Fibroblast of lung (primary cell): ENCODE measurements around the gene B3GLCT. TPM values are rescaled to one million over a fixed set of nuclear protein-coding genes. Genes with fewer than 3 reads are reported as not detected.

Experiments used
- DNase-seq, 2 donors: peaks; one replicate each; pipeline versions ENCODE4 v3.0.0 to v3.0.0-alpha.2; 2010; ENCODE audit warnings: low read depth in 2 of 2
- H2AFZ ChIP-seq: 2 replicates; pipeline ENCODE4 v1.5.1; 2012; ENCODE audit warnings: low read length, control low read depth, inconsistent platforms
- H3K27ac ChIP-seq: 2 replicates; pipeline ENCODE4 v1.5.1; 2011; ENCODE audit warnings: low read length, control low read depth; ENCODE audit not compliant: insufficient read depth
- H3K27me3 ChIP-seq: 2 replicates; pipeline ENCODE4 v1.5.1; 2011; ENCODE audit warnings: mild to moderate bottlenecking, low read length; ENCODE audit not compliant: control insufficient read depth, insufficient read depth
- H3K36me3 ChIP-seq: 2 replicates; pipeline ENCODE4 v1.5.1; 2011; ENCODE audit warnings: low read length; ENCODE audit not compliant: control insufficient read depth, insufficient read depth
- H3K4me1 ChIP-seq: 2 replicates; pipeline ENCODE4 v1.5.1; 2011; ENCODE audit warnings: low read length; ENCODE audit not compliant: control insufficient read depth, insufficient read depth; ENCODE audit errors: extremely low read depth
- H3K4me2 ChIP-seq: 2 replicates; pipeline ENCODE4 v1.5.1; 2011; ENCODE audit warnings: low read length, control low read depth; ENCODE audit not compliant: insufficient read depth; ENCODE audit errors: extremely low read depth
- H3K4me3 ChIP-seq, 4 experiments: fragments of 200-600 bp in 1 of 4; sonication (generic) in 1 of 4; replicated peaks in 1 of 4; 2 replicates each; pipeline ENCODE4 v1.5.1; 2011 to 2016; ENCODE audit warnings: low read length in 4 of 4, low read depth in 3 of 4, mild to moderate bottlenecking in 3 of 4, control low read depth in 2 of 4, inconsistent platforms in 1 of 4, mixed read lengths in 1 of 4; ENCODE audit not compliant: insufficient read depth in 1 of 4; ENCODE audit errors: control extremely low read depth in 1 of 4
- H3K79me2 ChIP-seq: 2 replicates; pipeline ENCODE4 v1.5.1; 2012; ENCODE audit warnings: mild to moderate bottlenecking, low read length, inconsistent platforms; ENCODE audit not compliant: control insufficient read depth, insufficient read depth
- H3K9ac ChIP-seq: 2 replicates; pipeline ENCODE4 v1.5.1; 2011; ENCODE audit warnings: mild to moderate bottlenecking, low read length, control low read depth; ENCODE audit not compliant: insufficient read depth
- H3K9me3 ChIP-seq: 2 replicates; pipeline ENCODE4 v1.5.1; 2012; ENCODE audit warnings: low read depth, low read length; ENCODE audit not compliant: control insufficient read depth, insufficient read depth
- H4K20me1 ChIP-seq: 2 replicates; pipeline ENCODE4 v1.5.1; 2011; ENCODE audit warnings: low read length; ENCODE audit not compliant: control insufficient read depth, insufficient read depth; ENCODE audit errors: extremely low read depth
- EZH2 ChIP-seq: IDR thresholded peaks from 2 replicates; pipeline ENCODE4 v1.5.1; 2012; ENCODE audit warnings: low read length, control low read depth, mild to moderate bottlenecking; ENCODE audit errors: missing control alignments
- polyA plus RNA-seq, 2 donors: library from polyadenylated mRNA; depleted of rRNA in 1 of 2; stranded (reverse) in 1 of 2; unstranded in 1 of 2; fragments of >200 nt; gene quantifications; 2 replicates each; pipeline ENCODE4 v1.2.1, GENCODE V29; 2011 to 2012; ENCODE audit warnings: missing spikeins in 1 of 2
- total RNA-seq: library from RNA; depleted of rRNA; stranded (reverse); fragments of >200 nt; gene quantifications from 2 replicates; pipeline ENCODE4 v1.2.1, GENCODE V29; 2014
- TF ChIP-seq, protein P1 (sequence below), 2 donors: IDR thresholded peaks in 1 of 2; conservative IDR thresholded peaks in 1 of 2; 1 replicate in 1 of 2; 2 replicates in 1 of 2; pipeline ENCODE4 v1.5.1; 2011 to 2012; ENCODE audit warnings: low read length in 2 of 2, control low read depth in 1 of 2, inconsistent platforms in 1 of 2, low read depth in 1 of 2, mild to moderate bottlenecking in 1 of 2

Gene B3GLCT
- total and polyA plus RNA-seq, 2 donors (not counting 1 experiment from before 2014, with no cell fraction given) = 4.4 to 7.8 TPM

DNA sequence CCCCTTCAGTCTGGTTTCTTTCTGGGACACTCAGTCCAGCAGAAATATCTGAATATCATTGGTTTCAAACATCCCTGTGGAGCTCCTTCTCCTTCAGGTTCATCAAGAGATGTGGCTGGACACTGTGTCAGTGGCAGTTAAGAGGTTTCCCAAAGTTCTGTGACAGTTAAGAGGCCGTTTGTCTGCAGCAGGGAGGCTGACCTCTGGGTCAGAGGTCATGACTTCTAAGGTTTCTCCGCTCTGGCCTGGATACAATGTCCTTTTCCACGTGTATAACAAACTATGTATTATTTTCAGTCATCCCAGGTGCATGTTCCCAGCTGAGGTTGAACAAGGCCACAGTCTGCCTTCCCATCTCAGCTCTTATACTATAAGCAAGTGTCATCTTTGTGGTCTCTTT lies 174.9 kb downstream of the B3GLCT start:
- no peaks in the 10 kb centered on the region for H3K9me3 ChIP-seq
- no peak overlapping the region for H3K9ac ChIP-seq
- TF ChIP-seq EZH2 = no peak
- TF ChIP-seq, protein P1, sequence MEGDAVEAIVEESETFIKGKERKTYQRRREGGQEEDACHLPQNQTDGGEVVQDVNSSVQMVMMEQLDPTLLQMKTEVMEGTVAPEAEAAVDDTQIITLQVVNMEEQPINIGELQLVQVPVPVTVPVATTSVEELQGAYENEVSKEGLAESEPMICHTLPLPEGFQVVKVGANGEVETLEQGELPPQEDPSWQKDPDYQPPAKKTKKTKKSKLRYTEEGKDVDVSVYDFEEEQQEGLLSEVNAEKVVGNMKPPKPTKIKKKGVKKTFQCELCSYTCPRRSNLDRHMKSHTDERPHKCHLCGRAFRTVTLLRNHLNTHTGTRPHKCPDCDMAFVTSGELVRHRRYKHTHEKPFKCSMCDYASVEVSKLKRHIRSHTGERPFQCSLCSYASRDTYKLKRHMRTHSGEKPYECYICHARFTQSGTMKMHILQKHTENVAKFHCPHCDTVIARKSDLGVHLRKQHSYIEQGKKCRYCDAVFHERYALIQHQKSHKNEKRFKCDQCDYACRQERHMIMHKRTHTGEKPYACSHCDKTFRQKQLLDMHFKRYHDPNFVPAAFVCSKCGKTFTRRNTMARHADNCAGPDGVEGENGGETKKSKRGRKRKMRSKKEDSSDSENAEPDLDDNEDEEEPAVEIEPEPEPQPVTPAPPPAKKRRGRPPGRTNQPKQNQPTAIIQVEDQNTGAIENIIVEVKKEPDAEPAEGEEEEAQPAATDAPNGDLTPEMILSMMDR (conservative IDR thresholded peaks at IDR 0.05 in 1 of 2, IDR thresholded peaks at IDR 0.05 in 1 of 2; ENCODE audit: low read depth in 1 of 2, low read length in 2 of 2) = no peak
- H4K20me1 ChIP-seq = no peaks in the 10 kb centered on the region
- no peak for DNase-seq
- H3K27ac ChIP-seq = no peak overlapping the region
- H3K4me2 ChIP-seq = no peak overlapping the region
- H3K27me3 ChIP-seq = no peaks in the 10 kb centered on the region
- H3K79me2 ChIP-seq = no peaks in the 10 kb centered on the region
- no peaks in the 10 kb centered on the region for H3K36me3 ChIP-seq
- H3K4me3 ChIP-seq = no peak overlapping the region
- H3K4me1 ChIP-seq = no peaks in the 10 kb centered on the region
- H2AFZ ChIP-seq = no peak overlapping the region

DNA sequence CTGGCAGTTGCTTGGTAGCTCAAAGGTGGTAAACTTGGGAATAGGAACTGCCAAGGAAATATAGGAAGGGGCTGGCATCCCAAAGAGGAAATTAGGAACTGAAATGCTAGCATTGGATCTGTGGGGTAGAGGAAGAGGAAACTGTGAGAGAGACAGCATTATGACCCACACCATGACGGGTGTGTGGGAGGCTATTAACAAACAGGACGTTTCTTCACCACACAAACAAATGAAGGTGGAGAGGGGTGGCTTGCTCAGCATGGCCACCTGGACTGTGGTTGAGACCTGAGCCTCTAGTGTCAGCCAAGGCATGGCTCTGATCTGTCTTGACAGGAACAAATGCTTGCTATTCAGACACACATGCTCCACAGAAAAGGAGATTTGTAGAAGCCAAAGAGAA lies 178.2 kb downstream of the B3GLCT start:
- Histone ChIP-seq H3K27ac (no peak overlapping the region), H3K4me2 (no peak overlapping the region), H3K4me3 (no peak overlapping the region), H3K4me1 (no peaks in the 10 kb centered on the region), H3K9me3 (no peaks in the 10 kb centered on the region), H3K27me3 (no peaks in the 10 kb centered on the region), H3K36me3 (no peaks in the 10 kb centered on the region), H2AFZ (no peak overlapping the region), H4K20me1 (no peaks in the 10 kb centered on the region), H3K9ac (no peak overlapping the region), H3K79me2 (no peaks in the 10 kb centered on the region)
- no peak for DNase-seq
- TF ChIP-seq, protein P1 (conservative IDR thresholded peaks at IDR 0.05 in 1 of 2, IDR thresholded peaks at IDR 0.05 in 1 of 2; ENCODE audit: low read depth in 1 of 2, low read length in 2 of 2) = no peak
- TF ChIP-seq EZH2 = no peak

DNA sequence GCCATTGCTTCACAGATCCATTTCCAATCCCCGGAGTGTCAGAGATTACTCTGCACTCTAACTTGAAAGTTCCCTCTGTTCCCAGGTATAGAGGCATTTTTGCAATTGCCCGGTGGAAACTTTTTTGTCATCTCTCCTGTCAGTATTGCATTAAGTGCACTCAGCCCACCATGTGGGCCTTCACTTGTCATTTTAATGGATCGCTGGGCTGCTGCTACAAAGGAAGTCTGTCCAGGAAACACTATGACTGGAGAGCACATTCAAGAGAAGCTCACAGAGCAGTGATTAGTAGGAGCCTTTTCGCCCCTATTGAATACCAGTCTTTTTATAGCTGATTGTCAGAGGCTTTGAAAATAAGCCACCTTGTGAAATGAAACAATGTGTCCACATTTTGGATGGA lies 180.9 kb downstream of the B3GLCT start:
- Histone ChIP-seq H2AFZ (no peak overlapping the region), H3K36me3 (no peaks in the 10 kb centered on the region), H3K27me3 (no peaks in the 10 kb centered on the region), H3K4me3 (no peak overlapping the region), H3K4me1 (no peaks in the 10 kb centered on the region), H3K79me2 (no peaks in the 10 kb centered on the region), H3K27ac (no peak overlapping the region), H3K9ac (no peak overlapping the region), H4K20me1 (no peaks in the 10 kb centered on the region), H3K9me3 (no peaks in the 10 kb centered on the region), H3K4me2 (no peak overlapping the region)
- TF ChIP-seq, protein P1 (conservative IDR thresholded peaks at IDR 0.05 in 1 of 2, IDR thresholded peaks at IDR 0.05 in 1 of 2; ENCODE audit: low read depth in 1 of 2, low read length in 2 of 2) = no peak
- no peak for DNase-seq

Other genes starting within 250 kb of the B3GLCT start
- 40.6 and 43.1 TPM in 2 replicates for gene HSPH1, start 38.1 kb upstream of the B3GLCT start, total RNA-seq
- gene HSPH1, start 38.1 kb upstream of the B3GLCT start, polyA plus RNA-seq = 34.4 and 59.1 TPM in 2 replicates